WTC11 (cell line): ENCODE data around the gene PCGF2. TPM values are rescaled to one million over a fixed set of nuclear protein-coding genes. Genes with fewer than 3 reads are reported as not detected.

Experiments used
- ATAC-seq: fragments of 200-7000 bp; cut with Tn5 transposase; 2 replicates; pipeline ENCODE4 v1.10.0; 2021; ENCODE audit warnings: mild to moderate bottlenecking, moderate library complexity
- CTCF ChIA-PET: fragments of 300-600 bp; sonication (Branson Sonifier 250); formaldehyde crosslinking; loops from one replicate; lab custom pipeline; 2021; ENCODE audit warnings: antibody characterized with exemption; lab: Charles Lee
- POLR2A ChIA-PET: fragments of 350-600 bp; sonication (Branson Sonifier 250); formaldehyde crosslinking; loops from one replicate; lab custom pipeline; 2021; ENCODE audit warnings: antibody characterized with exemption; lab: Charles Lee
- DNase-seq: peaks from one replicate; pipeline ENCODE4 v3.0.0; 2021; ENCODE audit warnings: low spot score
- H3K27ac Mint-ChIP-seq: 2 replicates; pipeline ENCODE4 v1.8.0; 2021; ENCODE audit warnings: mixed read lengths
- H3K27me3 Mint-ChIP-seq: 2 replicates; pipeline ENCODE4 v1.8.0; 2021; ENCODE audit warnings: low read depth, mild to moderate bottlenecking, moderate library complexity, mixed read lengths
- H3K36me3 Mint-ChIP-seq: 2 replicates; pipeline ENCODE4 v1.8.0; 2021; ENCODE audit warnings: mixed read lengths
- H3K4me1 Mint-ChIP-seq: 2 replicates; pipeline ENCODE4 v1.8.0; 2022; ENCODE audit warnings: mixed read lengths
- H3K4me3 Mint-ChIP-seq: 2 replicates; pipeline ENCODE4 v1.8.0; 2021; ENCODE audit warnings: mild to moderate bottlenecking, moderate library complexity, mixed read lengths
- H3K9me3 Mint-ChIP-seq: 2 replicates; pipeline ENCODE4 v1.8.0; 2021; ENCODE audit warnings: mixed read lengths
- ATF3 ChIP-seq: sonication (generic); formaldehyde crosslinking; conservative IDR thresholded peaks from 2 replicates; pipeline ENCODE4 v1.8.1; 2022; ENCODE audit warnings: mild to moderate bottlenecking, missing genetic modification reagents
- ATF6 ChIP-seq: sonication (generic); formaldehyde crosslinking; IDR thresholded peaks from 2 replicates; pipeline ENCODE4 v1.8.1; 2023; ENCODE audit warnings: mild to moderate bottlenecking, missing genetic modification reagents
- CDX4 ChIP-seq: fragments of 250-450 bp; sonication (Bioruptor Pico); IDR thresholded peaks from 2 replicates; pipeline ENCODE4 v1.9.0; 2021; ENCODE audit warnings: moderate library complexity, mild to moderate bottlenecking, inconsistent platforms, borderline replicate concordance
- GABPB1 ChIP-seq: sonication (generic); formaldehyde crosslinking; IDR thresholded peaks from 2 replicates; pipeline ENCODE4 v1.8.1; 2023; ENCODE audit warnings: mild to moderate bottlenecking, missing genetic modification reagents
- GTF2I ChIP-seq: fragments of 250-450 bp; sonication (Bioruptor Pico); conservative IDR thresholded peaks from 2 replicates; pipeline ENCODE4 v1.4.0; 2021; ENCODE audit warnings: mild to moderate bottlenecking
- KAT7 ChIP-seq: sonication (generic); formaldehyde crosslinking; IDR thresholded peaks from 2 replicates; pipeline ENCODE4 v1.8.1; 2023; ENCODE audit warnings: missing genetic modification reagents, mild to moderate bottlenecking, borderline replicate concordance
- NFATC4 ChIP-seq: fragments of 250-450 bp; sonication (Bioruptor Pico); IDR thresholded peaks from 2 replicates; pipeline ENCODE4 v1.9.0; 2021; ENCODE audit warnings: mild to moderate bottlenecking
- SMAD3 ChIP-seq: sonication (generic); formaldehyde crosslinking; IDR thresholded peaks from 2 replicates; pipeline ENCODE4 v1.8.0; 2022; ENCODE audit warnings: missing genetic modification reagents, mild to moderate bottlenecking, borderline replicate concordance
- TEAD4 ChIP-seq: sonication (generic); formaldehyde crosslinking; IDR thresholded peaks from 2 replicates; pipeline ENCODE4 v1.8.0; 2022; ENCODE audit warnings: mild to moderate bottlenecking, missing genetic modification reagents
- TP53 ChIP-seq: sonication (generic); formaldehyde crosslinking; IDR thresholded peaks from 2 replicates; pipeline ENCODE4 v1.8.1; 2023; ENCODE audit warnings: mild to moderate bottlenecking, missing genetic modification reagents
- USF1 ChIP-seq: sonication (generic); formaldehyde crosslinking; IDR thresholded peaks from 2 replicates; pipeline ENCODE4 v1.8.0; 2022; ENCODE audit warnings: mild to moderate bottlenecking, missing genetic modification reagents
- ZMAT4 ChIP-seq: fragments of 250-450 bp; sonication (Bioruptor Pico); IDR thresholded peaks from 2 replicates; pipeline ENCODE4 v1.9.0; 2021; ENCODE audit warnings: mild to moderate bottlenecking
- ZNF263 ChIP-seq: sonication (generic); formaldehyde crosslinking; IDR thresholded peaks from 2 replicates; pipeline ENCODE4 v1.8.1; 2022; ENCODE audit warnings: low read depth, mild to moderate bottlenecking, moderate library complexity, missing genetic modification reagents
- ZNF317 ChIP-seq: sonication (generic); formaldehyde crosslinking; IDR thresholded peaks from 2 replicates; pipeline ENCODE4 v1.8.1; 2023; ENCODE audit warnings: low read depth, mild to moderate bottlenecking, moderate library complexity, missing genetic modification reagents, borderline replicate concordance
- ZNF423 ChIP-seq: fragments of 250-450 bp; sonication (Bioruptor Pico); IDR thresholded peaks from 2 replicates; pipeline ENCODE4 v2.1.2; 2022; ENCODE audit warnings: mild to moderate bottlenecking, moderate library complexity
- ZNF532 ChIP-seq: fragments of 250-450 bp; sonication (Bioruptor Pico); IDR thresholded peaks from 2 replicates; pipeline ENCODE4 v1.9.0; 2021; ENCODE audit warnings: mild to moderate bottlenecking, borderline replicate concordance
- total RNA-seq: library from RNA; stranded (reverse); gene quantifications from 3 replicates; pipeline ENCODE4 v1.2.3, GENCODE V29; 2021

Gene PCGF2
- total RNA-seq, 1 experiment from 2014 or later: 104 TPM

- CTCF ChIA-PET: interaction anchor here (0.6 kb wide), 1 partner anchor 72 kb away, joined by 4 read pairs; no protein-coding TSS in a partner anchor
Measured at GRCh38 chr17:38791162-38791561, 43.0 kb upstream of the PCGF2 start.

More at GRCh38 chr17:38791162-38791561, 43.0 kb upstream of the PCGF2 start:
- no peaks in the 10 kb centered on the region for H3K27me3 Mint-ChIP-seq
- peaks cover 15% of the 10 kb centered on the region for H3K4me1 Mint-ChIP-seq
- H3K36me3 Mint-ChIP-seq: peaks cover 22% of the 10 kb centered on the region
- TF ChIP-seq ATF3 (CRISPR knock-in tag) (no peak), ZNF532 (no peak), TEAD4 (no peak), ZNF423 (CRISPR knock-in tag) (no peak), GABPB1 (CRISPR knock-in tag) (no peak), NFATC4 (CRISPR knock-in tag) (no peak), ZNF263 (CRISPR knock-in tag) (no peak), ZMAT4 (CRISPR knock-in tag) (no peak), USF1 (no peak), CDX4 (CRISPR knock-in tag) (no peak), ATF6 (CRISPR knock-in tag) (no peak), SMAD3 (CRISPR knock-in tag) (no peak), TP53 (no peak), KAT7 (no peak), ZNF317 (no peak), GTF2I (CRISPR knock-in tag) (no peak)
- DNase-seq: no peak
- no peaks in the 10 kb centered on the region for H3K9me3 Mint-ChIP-seq
- peak overlapping the region; percentile 31; the same call in 1 of the 2 replicates for H3K27ac Mint-ChIP-seq
- POLR2A ChIA-PET: interaction anchor here (0.6 kb wide), 3 partner anchors 15 to 1349 kb away, joined by 3 to 7 read pairs (median 3); no protein-coding TSS in a partner anchor
- no peak overlapping the region for H3K4me3 Mint-ChIP-seq
- ATAC-seq: no peak
